Activated T-cell treated with anti-CD3 and anti-CD28 coated beads for 24 hours (primary cell): ENCODE results near the gene CRLF1.

Experiments
- DNase-seq: peaks from one replicate; pipeline ENCODE4 v3.0.0-alpha.2; 2020; ENCODE audit warnings: low read depth

The CRLF1 gene

DNA sequence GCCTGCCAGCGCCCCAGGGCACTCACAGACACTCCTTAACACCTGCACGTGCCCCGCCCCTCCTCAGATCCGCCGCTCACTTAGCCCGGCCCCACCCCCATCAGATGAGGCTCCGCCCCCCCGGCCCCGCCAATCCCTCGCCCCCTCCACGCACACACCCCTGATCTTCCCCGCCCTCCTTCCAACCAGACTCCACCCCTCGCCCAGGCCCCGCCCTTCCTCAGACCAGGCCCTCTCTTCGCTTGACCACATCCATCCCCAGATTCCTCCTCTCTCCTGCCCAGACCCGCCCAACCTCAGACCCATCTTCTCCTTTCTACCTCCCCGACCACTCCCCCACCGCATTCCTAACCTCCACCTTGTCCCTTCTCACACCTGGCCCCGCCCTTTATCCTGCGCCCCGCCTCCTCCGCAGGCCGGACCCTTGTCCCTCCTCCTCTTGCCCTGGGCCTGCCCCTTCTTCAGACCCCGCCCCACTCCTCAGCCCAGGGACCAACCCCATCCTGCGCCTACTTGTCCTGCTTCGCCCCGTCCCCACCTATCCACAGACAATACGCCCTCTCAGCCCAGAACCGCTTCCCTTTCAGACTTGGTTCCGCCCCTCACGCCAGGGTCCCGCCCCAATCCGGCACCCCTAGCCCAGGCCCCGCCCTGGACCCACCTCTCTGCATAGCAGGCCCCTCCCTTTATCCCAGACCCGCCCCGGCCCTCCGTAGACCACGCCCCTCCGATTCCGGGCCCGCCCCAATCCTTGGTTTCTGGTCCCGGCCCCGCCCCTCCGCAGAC is 29.8 kb upstream of the CRLF1 start:
- DNase-seq = peak; percentile 99

DNA sequence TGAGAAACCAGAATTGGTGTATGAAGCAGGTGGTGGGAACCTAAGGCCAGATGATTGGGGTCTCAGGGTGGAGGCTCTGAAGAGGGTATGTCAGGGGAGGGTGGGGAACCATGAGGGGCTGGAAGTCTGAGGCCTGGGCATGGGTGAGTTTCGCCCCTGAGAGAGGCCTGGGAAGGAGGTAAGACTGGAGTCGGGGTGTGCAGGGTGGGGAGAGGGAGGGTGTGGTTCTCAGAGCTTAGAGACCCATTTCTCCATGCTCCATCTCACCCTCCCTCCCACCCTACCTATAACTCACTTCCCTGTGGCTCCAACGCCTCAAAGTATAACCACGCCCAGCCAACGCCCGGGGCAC is 29.2 kb upstream of the CRLF1 start:
- no peak for DNase-seq

DNA sequence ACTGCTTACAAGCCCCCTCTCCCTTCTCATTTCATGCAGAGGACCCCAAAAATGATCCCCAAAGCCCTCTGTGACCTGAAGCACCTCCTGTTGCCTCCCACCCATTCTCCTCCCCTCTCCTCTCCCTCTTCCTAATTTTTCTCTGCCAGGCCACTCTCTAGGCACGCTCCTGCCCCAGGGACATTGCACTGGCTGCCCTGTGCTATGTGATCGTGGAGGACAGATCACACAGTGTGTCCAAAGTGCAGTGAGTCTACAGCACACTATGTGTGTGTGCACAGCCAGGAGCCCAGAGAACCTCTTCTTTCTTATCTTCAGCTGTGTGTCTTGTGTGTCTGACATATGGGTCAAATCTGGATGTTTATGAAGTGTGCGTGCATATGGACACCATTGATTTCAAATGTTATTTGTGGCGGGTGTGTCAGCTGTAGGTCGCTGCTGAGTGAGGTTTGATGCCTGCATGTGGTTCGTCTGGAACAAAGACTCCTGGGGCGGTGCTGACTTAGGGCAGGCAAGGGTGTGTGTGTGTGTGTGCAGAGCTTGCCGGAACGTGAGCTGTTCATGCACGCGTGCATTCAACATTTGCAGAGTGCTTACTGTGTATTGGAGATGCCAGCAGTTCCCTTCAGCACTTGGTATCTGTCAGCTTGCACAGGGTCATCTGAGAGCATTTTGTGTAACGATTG is 28.2 kb upstream of the CRLF1 start:
- no peak for DNase-seq

DNA sequence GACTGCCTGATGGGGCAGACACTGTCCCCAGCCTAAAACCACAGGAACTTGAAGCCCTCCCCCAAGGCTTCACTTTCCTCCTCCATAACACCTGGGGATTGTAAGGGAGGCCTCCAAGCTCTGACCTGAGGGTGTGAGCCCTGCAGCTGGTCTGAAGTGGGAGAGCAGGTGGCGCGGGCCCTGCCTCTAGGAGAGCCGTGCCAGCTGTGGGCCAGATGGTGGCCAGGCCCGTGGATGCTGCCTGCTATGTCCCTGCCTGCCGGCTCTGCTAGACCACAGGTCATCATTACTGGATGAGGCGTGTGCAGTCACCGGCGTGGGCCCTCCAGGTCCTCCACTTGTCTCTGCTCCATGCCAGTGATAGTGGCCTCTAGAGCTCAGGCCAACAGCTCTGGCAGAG is 26.7 kb upstream of the CRLF1 start:
- DNase-seq = no peak

DNA sequence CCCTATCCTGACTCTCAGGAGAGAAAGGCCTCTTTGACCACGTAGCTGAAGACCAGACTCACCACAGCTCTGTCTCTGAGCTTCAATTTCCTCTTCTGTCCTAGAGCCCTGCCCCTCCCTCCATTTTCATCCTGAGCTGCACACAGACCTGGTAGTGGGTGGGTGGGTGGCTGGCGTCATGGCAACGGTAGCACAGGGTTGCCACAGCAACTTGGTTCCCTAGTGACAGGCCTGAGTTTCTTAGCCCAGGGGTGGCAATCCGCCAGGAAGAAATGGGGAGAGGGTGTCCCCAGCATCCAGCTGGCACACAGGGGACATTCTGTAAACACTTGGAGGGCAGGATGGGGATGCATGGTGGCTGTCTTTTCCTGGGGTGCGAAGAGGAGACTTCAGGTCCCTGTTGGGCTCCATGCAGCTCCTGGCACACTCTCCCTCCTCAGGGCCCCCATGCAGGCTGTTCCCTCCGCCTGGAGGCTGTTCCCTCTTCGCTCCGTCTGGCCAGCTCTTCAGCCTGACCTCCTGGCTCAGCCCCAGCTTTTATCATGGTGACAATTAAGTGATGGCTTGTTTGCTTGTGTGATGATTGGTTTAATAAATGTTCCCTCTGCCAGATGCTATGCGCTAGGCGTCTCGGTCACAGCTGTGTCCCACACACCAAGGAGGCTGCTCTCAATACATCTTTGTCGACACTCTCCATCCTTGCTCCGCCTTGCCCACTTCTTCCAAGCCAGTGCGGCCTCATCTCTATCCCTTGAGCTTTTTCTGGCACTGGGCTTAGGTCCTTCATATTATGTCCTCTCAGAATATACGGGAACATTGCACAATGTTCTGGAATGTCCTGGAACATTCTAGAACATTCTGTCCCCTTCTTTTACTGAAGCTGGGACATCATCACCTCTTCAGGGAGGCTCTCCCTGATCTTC is 22.8 kb upstream of the CRLF1 start:
- no peak for DNase-seq

DNA sequence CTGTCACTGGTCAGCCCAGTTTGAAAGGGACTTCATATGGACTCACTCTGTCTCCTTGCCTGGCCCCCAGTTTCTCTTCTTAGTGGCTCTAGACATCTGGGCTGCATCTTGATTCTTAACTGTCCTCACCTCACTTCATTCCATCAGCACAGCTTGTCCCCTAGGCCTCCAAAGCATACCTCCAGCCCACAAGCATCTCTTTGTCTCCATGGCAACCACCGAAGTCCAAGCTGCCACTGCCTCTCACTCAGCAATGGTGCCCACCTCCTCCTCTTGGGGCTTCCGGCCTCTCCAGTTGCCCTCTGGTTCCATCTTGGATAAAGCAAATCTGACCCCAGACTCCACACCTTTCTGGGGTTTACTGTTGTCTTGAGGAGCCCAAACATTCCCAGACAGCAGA is 20.3 kb upstream of the CRLF1 start:
- DNase-seq = no peak

DNA sequence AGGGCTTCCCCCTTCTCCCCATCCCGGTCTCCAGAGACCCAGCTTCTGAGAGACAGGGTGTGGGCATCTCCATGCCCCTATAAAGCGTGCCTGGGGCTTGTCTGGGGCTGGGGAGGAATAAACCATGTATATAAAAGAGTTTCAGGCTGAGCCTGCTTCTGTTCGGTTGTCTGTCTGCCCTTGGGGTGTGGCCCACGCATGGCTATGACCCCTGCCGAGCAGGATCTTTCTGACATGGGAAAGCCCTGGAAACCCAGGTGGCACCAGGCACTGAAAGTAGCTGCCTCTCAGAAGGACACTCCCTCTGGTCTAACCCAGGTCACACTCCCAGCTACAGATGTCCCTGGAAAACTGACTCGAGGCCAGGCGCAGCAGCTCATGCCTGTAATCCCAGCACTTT is 14.3 kb upstream of the CRLF1 start:
- DNase-seq = no peak

DNA sequence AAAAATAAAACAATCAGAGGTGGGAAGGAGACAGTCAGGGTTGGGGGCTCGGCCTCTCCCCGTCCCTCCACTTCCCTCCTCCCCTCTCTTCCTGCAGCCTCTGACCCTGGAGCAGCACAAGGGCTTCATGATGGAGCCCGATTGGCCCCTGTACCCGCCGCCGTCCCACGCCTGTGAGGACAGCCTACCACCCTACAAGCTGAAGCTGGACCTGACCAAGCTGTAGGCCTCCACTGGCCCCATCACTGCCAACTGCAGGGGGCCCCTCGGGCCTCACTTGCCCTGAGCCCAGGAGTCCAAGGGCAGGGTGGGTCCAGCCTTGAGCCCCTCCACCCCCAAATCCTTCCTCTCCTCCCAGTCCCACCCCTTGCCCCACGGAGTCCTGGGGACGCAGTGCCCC is 13.7 kb upstream of the CRLF1 start:
- DNase-seq = no peak

DNA sequence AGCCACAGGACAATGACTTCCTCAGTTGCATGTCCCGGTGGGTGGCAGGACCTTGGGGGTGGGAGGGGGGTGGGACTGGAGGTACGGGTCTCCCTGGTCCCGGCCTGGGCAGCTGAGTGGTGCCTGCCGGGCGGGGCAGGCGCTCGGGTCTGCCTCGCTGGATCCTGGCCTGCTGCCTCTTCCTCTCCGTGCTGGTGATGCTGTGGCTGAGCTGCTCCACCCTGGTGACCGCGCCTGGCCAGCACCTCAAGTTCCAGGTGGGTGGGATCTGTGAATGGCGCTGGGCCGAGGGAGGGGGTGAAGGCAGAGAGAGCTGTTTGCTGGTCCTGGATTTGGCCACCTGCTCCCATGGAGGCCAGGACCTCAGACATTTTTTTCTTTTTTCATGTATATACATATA is 11.6 kb upstream of the CRLF1 start:
- no peak for DNase-seq

DNA sequence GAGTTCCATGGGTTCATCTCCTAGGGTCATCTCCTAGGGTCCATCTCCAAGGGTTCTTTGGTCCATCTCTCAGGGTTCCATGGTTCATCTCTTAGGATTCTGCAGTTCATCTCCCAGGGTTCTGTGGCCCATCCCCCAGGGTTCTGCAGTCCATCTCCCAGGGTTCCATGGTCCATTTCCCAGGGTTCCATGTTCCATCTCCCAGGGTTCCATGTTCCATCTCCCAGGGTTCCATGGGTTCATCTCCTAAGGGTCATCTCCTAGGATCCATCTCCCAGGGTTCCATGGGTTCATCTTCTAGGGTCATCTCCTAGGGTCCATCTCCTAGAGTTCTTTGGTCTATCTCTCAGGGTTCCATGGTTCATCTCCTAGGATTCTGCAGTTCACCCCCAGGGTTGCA is 11.0 kb upstream of the CRLF1 start:
- DNase-seq = no peak

DNA sequence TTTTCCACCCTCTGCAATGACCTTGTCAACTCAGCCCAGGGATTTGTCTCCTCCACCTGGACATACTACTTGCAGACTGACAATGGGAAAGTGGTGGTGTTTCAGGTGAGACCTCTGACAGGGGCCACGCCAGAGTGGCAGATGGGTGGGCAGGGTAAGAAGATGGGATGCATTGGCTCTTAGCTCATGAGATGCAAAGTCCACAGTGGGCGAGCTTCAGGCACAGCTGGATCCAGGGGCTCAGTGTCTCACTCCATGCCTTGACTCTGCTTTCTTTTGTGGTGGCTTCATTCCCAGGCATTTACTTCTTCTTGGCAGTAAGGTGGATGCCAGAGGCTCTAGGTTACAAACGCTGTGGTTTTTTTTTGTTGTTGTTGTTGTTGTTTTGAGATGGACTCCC is 9.4 kb upstream of the CRLF1 start:
- DNase-seq = no peak

DNA sequence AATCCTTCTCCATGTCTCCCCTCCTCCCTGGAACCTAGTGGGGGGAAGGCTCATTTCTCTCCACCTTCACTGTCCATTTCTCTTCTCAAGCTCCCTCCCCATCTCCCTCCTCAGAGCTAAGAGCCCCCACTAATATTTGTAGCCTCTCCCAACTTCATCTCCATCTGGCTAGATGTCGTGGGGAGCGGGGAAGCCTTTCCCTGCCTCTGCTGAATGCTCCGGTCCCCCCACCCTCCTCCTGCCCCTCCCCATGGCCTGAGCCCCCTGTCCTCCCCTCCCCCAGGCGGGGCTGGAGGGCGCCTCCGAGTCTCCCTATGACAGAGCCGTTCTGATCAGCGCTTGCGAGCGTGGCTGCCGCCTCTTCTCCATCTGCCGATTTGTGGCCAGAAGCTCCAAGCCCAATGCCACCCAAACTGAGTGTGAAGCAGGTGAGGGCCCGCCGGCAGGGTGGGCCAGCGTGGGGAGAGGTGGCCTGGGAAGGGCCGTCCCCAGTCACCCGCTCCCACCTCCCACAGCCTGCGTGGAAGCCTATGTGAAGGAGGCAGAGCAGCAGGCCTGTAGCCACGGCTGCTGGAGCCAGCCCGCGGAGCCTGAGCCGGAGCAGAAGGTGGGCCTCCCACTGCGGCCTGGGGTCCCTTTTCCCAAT is 7.1 kb upstream of the CRLF1 start:
- DNase-seq = no peak

DNA sequence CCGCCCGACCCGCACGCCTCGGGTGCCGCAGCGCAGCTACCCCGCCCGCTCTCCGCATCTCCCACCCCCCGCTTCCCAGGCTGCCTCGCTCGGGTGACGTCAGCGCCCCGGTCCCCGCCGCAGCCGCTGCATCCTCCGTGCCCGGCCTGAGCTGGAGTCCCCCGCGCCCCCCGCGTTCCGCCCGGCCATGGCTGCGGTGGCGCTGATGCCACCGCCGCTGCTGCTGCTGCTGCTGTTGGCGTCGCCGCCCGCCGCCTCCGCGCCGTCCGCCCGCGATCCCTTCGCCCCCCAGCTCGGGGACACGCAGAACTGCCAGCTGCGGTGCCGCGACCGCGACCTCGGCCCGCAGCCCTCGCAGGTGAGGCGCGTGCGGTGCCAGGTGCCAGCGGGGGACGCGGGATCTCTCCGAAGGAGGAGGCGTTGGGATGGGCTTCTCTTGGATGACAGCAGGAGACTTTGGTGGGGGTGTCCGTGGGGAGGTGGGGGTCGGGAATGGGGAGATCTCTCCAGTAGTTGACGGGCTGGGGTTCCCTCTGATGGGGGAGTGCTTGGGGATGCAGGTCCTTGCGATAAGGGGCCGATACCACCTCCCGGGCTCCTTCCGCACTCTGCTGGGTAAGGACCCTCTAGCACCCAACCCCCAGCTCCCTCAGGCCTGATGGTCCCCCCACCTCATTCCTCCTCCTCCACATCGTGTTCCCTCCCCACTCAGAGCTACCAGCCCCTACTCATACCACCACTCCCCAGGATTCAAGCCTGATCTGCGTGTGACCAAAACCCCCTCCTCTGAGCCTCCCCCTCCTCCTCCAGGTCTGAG is 6.4 kb upstream of the CRLF1 start, which contains the start of gene TMEM59L:
TMEM59L (plus strand) TSS at position 99 of the 817 bp plus-strand sequence; CDS start at position 188, 89 bp downstream.
- DNase-seq = no peak

DNA sequence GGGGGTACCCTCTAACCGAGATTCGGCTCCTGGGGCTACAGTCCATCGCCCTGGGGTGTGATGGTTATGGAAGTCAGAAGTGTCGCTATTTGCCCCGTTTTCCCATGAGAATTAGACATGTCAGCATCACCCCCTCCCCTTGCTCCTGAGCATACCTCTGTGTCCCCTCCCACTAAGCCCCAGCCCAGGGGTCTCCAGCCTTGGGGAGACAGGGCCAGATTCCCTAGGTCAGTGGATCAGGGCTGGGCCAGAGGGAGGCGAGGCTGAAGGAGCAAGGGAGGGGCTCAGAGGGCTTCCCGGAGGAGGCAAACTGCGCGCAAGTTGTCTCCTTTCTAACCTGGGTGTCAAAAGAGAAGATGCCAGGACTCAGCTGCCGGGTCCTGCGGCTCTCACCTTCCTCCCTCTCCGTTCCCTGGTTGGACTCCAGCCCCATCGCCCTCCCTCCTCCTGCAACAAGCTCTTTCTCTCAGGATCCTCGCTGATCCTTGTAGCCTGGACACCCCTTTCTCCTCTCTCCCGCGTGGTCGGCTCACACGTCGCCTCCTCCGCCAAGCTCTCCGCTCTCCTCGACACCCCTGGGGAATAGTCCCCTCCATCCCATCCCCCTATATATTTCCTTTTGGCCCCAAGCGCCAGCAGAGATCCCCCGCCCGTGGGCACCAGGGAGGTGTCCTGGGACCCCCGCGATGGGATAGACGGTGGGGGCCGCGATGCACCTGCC is 5.6 kb upstream of the CRLF1 start:
- DNase-seq = no peak

DNA sequence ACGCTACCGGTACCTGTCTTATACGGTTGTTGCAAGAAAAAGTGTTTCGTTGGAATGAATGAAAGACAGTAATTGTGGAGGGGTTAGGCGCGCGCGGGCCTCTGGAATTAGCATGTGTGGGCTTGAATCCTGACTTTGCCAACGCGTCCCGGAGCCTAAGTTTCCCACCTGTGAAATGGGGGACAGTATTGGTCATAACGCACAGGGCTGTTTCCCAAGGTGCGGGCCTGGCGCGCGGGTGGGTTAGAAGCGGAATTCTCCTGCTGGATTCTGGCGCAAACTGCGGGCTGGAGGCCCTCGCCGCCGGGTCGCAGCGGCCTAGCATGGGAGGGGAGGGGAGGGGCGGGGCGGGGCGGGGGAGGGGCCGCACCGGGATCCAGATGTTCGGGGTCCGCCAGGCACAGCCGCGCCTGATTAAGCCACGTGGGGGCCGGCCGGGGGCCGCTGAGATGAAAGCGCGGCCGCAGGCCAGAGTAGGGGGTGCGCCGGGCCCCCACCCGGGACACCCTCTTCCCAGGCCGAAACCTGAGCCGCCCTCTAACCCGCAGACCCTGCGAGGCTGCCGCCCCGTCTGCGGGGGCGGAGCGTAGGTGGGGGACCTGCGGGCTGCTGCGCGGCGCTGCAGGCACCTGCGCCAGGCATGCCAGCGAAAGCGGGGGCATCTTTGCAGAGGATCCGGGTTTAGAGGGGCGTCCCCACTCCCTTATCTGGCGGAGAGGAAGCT is 4.9 kb upstream of the CRLF1 start:
- DNase-seq = no peak

DNA sequence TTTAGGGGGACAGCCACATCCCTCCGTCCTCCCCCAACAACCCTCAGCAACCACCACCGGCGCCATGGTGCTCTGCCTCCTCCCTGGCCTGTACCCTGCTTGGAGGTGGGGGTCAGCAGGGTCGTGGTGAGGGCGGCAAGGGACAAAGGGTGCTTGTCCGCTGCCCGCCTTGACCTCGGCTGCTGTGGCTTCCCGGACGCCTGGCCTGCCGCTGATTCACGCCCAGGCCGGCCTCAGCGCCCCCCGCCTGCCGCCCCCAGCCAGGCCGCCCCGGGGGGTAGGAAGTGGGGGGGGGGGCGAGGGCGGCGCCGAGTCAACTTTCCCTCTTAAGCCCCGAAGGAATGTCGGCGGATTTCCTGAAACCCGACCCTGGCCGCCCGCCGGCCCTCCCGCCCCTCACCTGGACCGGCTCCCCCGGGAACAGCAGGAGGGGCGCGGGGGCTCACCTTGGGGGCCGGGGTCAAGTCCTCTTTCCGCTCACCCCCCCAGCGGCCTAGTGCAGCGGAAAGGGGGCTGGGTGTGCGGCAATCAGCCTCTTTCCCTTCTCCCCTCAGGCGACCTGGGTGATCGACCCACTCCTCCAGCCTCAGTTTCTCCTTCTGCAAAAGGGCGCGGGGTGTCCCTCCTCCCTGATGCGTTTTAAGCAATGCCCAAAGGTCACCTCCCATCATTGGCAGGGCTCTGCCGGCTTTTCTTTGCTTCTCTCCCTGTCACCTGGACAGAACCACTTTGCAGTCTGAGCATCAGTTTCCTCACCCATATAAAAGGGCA is 4.1 kb upstream of the CRLF1 start:
- no peak for DNase-seq

DNA sequence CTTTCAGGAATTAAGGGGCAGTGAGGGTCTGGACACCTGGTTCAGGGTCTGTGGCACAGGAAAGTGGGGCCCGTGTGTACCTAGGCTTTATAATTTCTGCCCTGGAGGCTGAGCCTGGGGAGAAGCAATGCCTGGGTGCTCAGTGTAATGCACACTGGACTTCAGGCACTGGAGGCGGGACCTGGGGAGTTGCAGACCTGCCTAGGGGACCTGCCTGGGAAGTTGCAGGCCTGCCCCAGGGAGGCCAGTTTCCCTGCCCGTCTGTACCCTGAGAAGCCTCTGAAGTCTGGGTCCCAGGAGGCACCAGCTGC is 3.6 kb upstream of the CRLF1 start:
- DNase-seq = no peak

DNA sequence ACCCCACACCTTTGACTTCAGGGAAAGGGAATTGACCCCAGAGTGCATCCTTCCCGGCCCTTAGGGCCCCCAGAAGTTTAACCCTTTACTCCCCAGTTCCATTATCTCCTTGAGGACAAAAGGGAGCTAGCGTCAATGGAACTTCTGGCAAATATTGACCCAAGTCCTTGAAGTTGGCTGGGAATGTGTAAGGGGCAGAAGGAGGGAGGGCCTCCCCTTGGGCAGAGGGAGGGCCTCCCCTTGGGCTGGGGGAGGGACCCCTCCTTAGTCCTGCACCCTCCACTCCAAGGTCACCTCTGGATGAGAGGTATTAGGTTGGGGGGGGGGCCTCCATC is 3.1 kb upstream of the CRLF1 start:
- DNase-seq = no peak
